ENCODE data around the gene OSBPL7. TPM values are rescaled to one million over a fixed set of nuclear protein-coding genes. Genes with fewer than 3 reads are reported as not detected.

The OSBPL7 gene
- total RNA-seq, 1 experiment from 2014 or later: 9.1 TPM

- Histone ChIP-seq H3K4me3 (ENCODE audit: low read depth, low read length, poor library complexity, severe bottlenecking) (peak overlapping the region; percentile 60), H3K27me3 (replicated peaks; ENCODE audit: insufficient read depth, low read depth, low read length, poor library complexity) (no peaks in the 10 kb centered on the region), H3K27ac (ENCODE audit: low read depth, low read length, poor library complexity, severe bottlenecking) (no peak overlapping the region), H3K4me1 (ENCODE audit: insufficient read depth, low read length, poor library complexity, severe bottlenecking) (peaks cover 7% of the 10 kb centered on the region), H3K36me3 (ENCODE audit: insufficient read depth, low read length, poor library complexity, severe bottlenecking) (no peaks in the 10 kb centered on the region), H3K9me3 (ENCODE audit: low read depth, low read length, poor library complexity, severe bottlenecking) (no peaks in the 10 kb centered on the region)
- intact Hi-C loops (cut with micrococcal nuclease; ENCODE audit: unreplicated experiment): no loop called here
- BruUV-seq (replicated peaks): no TSS peak
- no peak for TF ChIP-seq CTCF (conservative IDR thresholded peaks at IDR 0.05; ENCODE audit: low read depth, low read length)
- no peak for TF ChIP-seq EZH2 (IDR thresholded peaks at IDR 0.05; ENCODE audit: borderline replicate concordance, low read depth, low read length, poor library complexity, severe bottlenecking)
- ChIA-PET POLR2A (ENCODE audit: low non-redundant PET) (no interaction called here), CTCF (no interaction called here)
- no peak for DNase-seq (ENCODE audit: low spot score)
Observed at GRCh38 chr17:47820033-47820789, 1.4 kb downstream of the OSBPL7 start.

GRCh38 chr17:47819475-47819874 lies 2.1 kb downstream of the OSBPL7 start:
- intact Hi-C loops (cut with micrococcal nuclease; ENCODE audit: unreplicated experiment): no loop called here
- CTCF ChIA-PET: no interaction called here
- BruUV-seq (replicated peaks): no TSS peak

GRCh38 chr17:47818002-47818695 lies 3.4 kb downstream of the OSBPL7 start:
- H3K36me3 ChIP-seq (ENCODE audit: insufficient read depth, low read length, poor library complexity, severe bottlenecking): no peaks in the 10 kb centered on the region
- POLR2A ChIA-PET (ENCODE audit: low non-redundant PET): no interaction called here

More at GRCh38 chr17:47819475-47819874, 2.1 kb downstream of the OSBPL7 start:
- DNase-seq (ENCODE audit: low spot score): no peak
- Histone ChIP-seq H3K4me1 (ENCODE audit: insufficient read depth, low read length, poor library complexity, severe bottlenecking) (peaks cover 7% of the 10 kb centered on the region), H3K27ac (ENCODE audit: low read depth, low read length, poor library complexity, severe bottlenecking) (no peak overlapping the region), H3K9me3 (ENCODE audit: low read depth, low read length, poor library complexity, severe bottlenecking) (no peaks in the 10 kb centered on the region), H3K36me3 (ENCODE audit: insufficient read depth, low read length, poor library complexity, severe bottlenecking) (no peaks in the 10 kb centered on the region), H3K4me3 (ENCODE audit: low read depth, low read length, poor library complexity, severe bottlenecking) (no peak overlapping the region), H3K27me3 (replicated peaks; ENCODE audit: insufficient read depth, low read depth, low read length, poor library complexity) (no peaks in the 10 kb centered on the region)
- POLR2A ChIA-PET (ENCODE audit: low non-redundant PET): no interaction called here
- TF ChIP-seq CTCF (conservative IDR thresholded peaks at IDR 0.05; ENCODE audit: low read depth, low read length): no peak
- TF ChIP-seq EZH2 (IDR thresholded peaks at IDR 0.05; ENCODE audit: borderline replicate concordance, low read depth, low read length, poor library complexity, severe bottlenecking): no peak

More at GRCh38 chr17:47818002-47818695, 3.4 kb downstream of the OSBPL7 start:
- intact Hi-C loops (cut with micrococcal nuclease; ENCODE audit: unreplicated experiment): no loop called here
- DNase-seq (ENCODE audit: low spot score): no peak
- Histone ChIP-seq H3K27me3 (replicated peaks; ENCODE audit: insufficient read depth, low read depth, low read length, poor library complexity) (no peaks in the 10 kb centered on the region), H3K9me3 (ENCODE audit: low read depth, low read length, poor library complexity, severe bottlenecking) (no peaks in the 10 kb centered on the region), H3K27ac (ENCODE audit: low read depth, low read length, poor library complexity, severe bottlenecking) (no peak overlapping the region), H3K4me3 (ENCODE audit: low read depth, low read length, poor library complexity, severe bottlenecking) (no peak overlapping the region), H3K4me1 (ENCODE audit: insufficient read depth, low read length, poor library complexity, severe bottlenecking) (peaks cover 7% of the 10 kb centered on the region)
- CTCF ChIA-PET: no interaction called here
- BruUV-seq (replicated peaks): no TSS peak
- TF ChIP-seq CTCF (conservative IDR thresholded peaks at IDR 0.05; ENCODE audit: low read depth, low read length) (no peak), EZH2 (IDR thresholded peaks at IDR 0.05; ENCODE audit: borderline replicate concordance, low read depth, low read length, poor library complexity, severe bottlenecking) (no peak)

Measured in A673 (cell line).